DOHH2 (cell line): ENCODE results near the gene EML4.

Source experiments
- CTCF ChIP-seq: fragments of 200-600 bp; sonication (generic); IDR thresholded peaks from one replicate; pipeline ENCODE4 v1.5.1; 2014; ENCODE audit warnings: antibody characterized with exemption, mild to moderate bottlenecking, low read depth, low read length; ENCODE audit not compliant: poor library complexity, severe bottlenecking
- EZH2phosphoT487 ChIP-seq: fragments of 200-600 bp; sonication (generic); IDR thresholded peaks from 2 replicates; pipeline ENCODE4 v1.6.1; 2017; ENCODE audit warnings: borderline replicate concordance, mild to moderate bottlenecking, antibody characterized with exemption, low read length, moderate library complexity, mixed read lengths

GRCh38 chr2:42223855-42224268 is 54.7 kb downstream of the EML4 start:
- TF ChIP-seq CTCF (no peak), EZH2phosphoT487 (no peak)
